ENCODE results near the gene CTPS1. TPM values are rescaled to one million over a fixed set of nuclear protein-coding genes. Genes with fewer than 3 reads are reported as not detected.

The CTPS1 gene
- total RNA-seq, 2 experiments from 2014 or later, result 72.6 to 74.5 TPM

- H3K4me1 Mint-ChIP-seq (ENCODE audit: low read depth), result no peaks in the 10 kb centered on the region
- no peak for DNase-seq
- CTCF ChIA-PET, result no interaction called here
- no peak overlapping the region for H3K27ac Mint-ChIP-seq
- H3K27me3 Mint-ChIP-seq (ENCODE audit: low read depth), result no peaks in the 10 kb centered on the region
- H3K36me3 Mint-ChIP-seq (ENCODE audit: low read depth), result peaks cover 21% of the 10 kb centered on the region
- no peak for ATAC-seq
- no peaks in the 10 kb centered on the region for H3K9me3 Mint-ChIP-seq (ENCODE audit: insufficient read depth)
- H3K4me3 Mint-ChIP-seq, result no peak overlapping the region
- POLR2A ChIA-PET, result no interaction called here
Measured at GRCh38 chr1:41053316-41053715, 73.8 kb downstream of the CTPS1 start.

GRCh38 chr1:41056907-41057306, 77.4 kb downstream of the CTPS1 start:
- H3K4me1 Mint-ChIP-seq (ENCODE audit: low read depth), result no peaks in the 10 kb centered on the region
- H3K27ac Mint-ChIP-seq, result no peak overlapping the region
- no peaks in the 10 kb centered on the region for H3K9me3 Mint-ChIP-seq (ENCODE audit: insufficient read depth)
- ChIA-PET CTCF (no interaction called here), POLR2A (no interaction called here)
- peaks cover 39% of the 10 kb centered on the region for H3K36me3 Mint-ChIP-seq (ENCODE audit: low read depth)
- no peaks in the 10 kb centered on the region for H3K27me3 Mint-ChIP-seq (ENCODE audit: low read depth)
- DNase-seq (no peak), ATAC-seq (no peak)
- H3K4me3 Mint-ChIP-seq, result no peak overlapping the region

Other genes starting within 250 kb of the CTPS1 start
- gene KCNQ4, start 195.9 kb upstream of the CTPS1 start, total RNA-seq, result under 1 TPM; 0.73 to 0.87 TPM
- gene CITED4, start 117.3 kb upstream of the CTPS1 start, total RNA-seq, result 1 to 10 TPM; 9.1 to 10.0 TPM
- gene SLFNL1, start 42.0 kb downstream of the CTPS1 start, total RNA-seq, result under 1 TPM; 0.29 to 0.40 TPM